B cell (primary cell): ENCODE results near the gene SELENOI. TPM values are rescaled to one million over a fixed set of nuclear protein-coding genes. Genes with fewer than 3 reads are reported as not detected.
"Not testable (repeated sequence)": the region's sequence is repeated elsewhere in the genome, so short reads cannot be mapped to it uniquely, and the experiment has no call there.

Source experiments
- ATAC-seq: fragments of 200-7000 bp; cut with Tn5 transposase; one replicate; pipeline ENCODE4 v1.10.0; 2021; ENCODE audit warnings: low read depth, mild to moderate bottlenecking, moderate number of reproducible peaks, moderate library complexity
- CTCF ChIA-PET: fragments of 350-600 bp; sonication (Branson Sonifier 250); formaldehyde crosslinking; loops from one replicate; lab custom pipeline; 2021; ENCODE audit warnings: antibody characterized with exemption, inconsistent platforms; lab: Charles Lee
- POLR2A ChIA-PET: fragments of 350-600 bp; sonication (Branson Sonifier 250); formaldehyde crosslinking; loops from one replicate; lab custom pipeline; 2021; ENCODE audit warnings: antibody characterized with exemption; lab: Charles Lee
- DNase-seq: peaks from one replicate; pipeline ENCODE4 v3.0.0; 2013
- H2AFZ ChIP-seq: 2 replicates; pipeline ENCODE4 v1.6.1; 2012; ENCODE audit warnings: mild to moderate bottlenecking, low read depth, low read length; ENCODE audit not compliant: insufficient read depth, poor library complexity, severe bottlenecking
- H3K27ac ChIP-seq, 2 donors: 1 replicate in 1 of 2; 2 replicates in 1 of 2; pipeline ENCODE4 v1.5.1; 2012 to 2013; ENCODE audit warnings: low read length in 2 of 2, mild to moderate bottlenecking in 2 of 2, moderate library complexity in 1 of 2
- H3K27me3 ChIP-seq, 4 experiments: fragments of 200-600 bp in 1 of 4; sonication (generic) in 1 of 4; replicated peaks in 1 of 4; 1 replicate in 2 of 4; 2 replicates in 2 of 4; pipeline versions ENCODE4 v1.6.1 to v1.7.0; 2013 to 2016; ENCODE audit warnings: low read length in 3 of 4, mild to moderate bottlenecking in 2 of 4, mixed read lengths in 1 of 4, moderate library complexity in 1 of 4; ENCODE audit not compliant: insufficient read depth in 4 of 4, control insufficient read depth in 3 of 4; ENCODE audit errors: control extremely low read depth in 1 of 4
- H3K36me3 ChIP-seq, 2 experiments: replicated peaks in 1 of 2; 1 replicate in 1 of 2; 2 replicates in 1 of 2; pipeline versions ENCODE4 v1.6.1 to v1.7.1; 2013; ENCODE audit warnings: low read length in 1 of 2; ENCODE audit not compliant: insufficient read depth in 2 of 2, control insufficient read depth in 1 of 2; ENCODE audit errors: control extremely low read depth in 1 of 2, extremely low read depth in 1 of 2
- H3K4me1 ChIP-seq, 2 donors: fragments of 200-600 bp in 1 of 2; sonication (generic) in 1 of 2; 1 replicate in 1 of 2; 2 replicates in 1 of 2; pipeline versions ENCODE4 v1.5.1 to v1.6.1; 2013 to 2017; ENCODE audit warnings: low read length in 2 of 2; ENCODE audit not compliant: control insufficient read depth in 2 of 2, insufficient read depth in 2 of 2
- H3K4me2 ChIP-seq: replicated peaks from 2 replicates; pipeline ENCODE3; 2012; ENCODE audit warnings: mild to moderate bottlenecking, low read depth, low read length; ENCODE audit not compliant: poor library complexity, severe bottlenecking
- H3K4me3 ChIP-seq, 5 experiments: fragments of 200-600 bp in 1 of 5; sonication (generic) in 1 of 5; 1 replicate in 3 of 5; 2 replicates in 2 of 5; pipeline versions ENCODE4 v1.5.1 to v1.7.0; 2011 to 2016; ENCODE audit warnings: low read length in 4 of 5, mild to moderate bottlenecking in 4 of 5, low read depth in 2 of 5, control low read depth in 1 of 5, moderate library complexity in 1 of 5; ENCODE audit not compliant: insufficient read depth in 1 of 5; ENCODE audit errors: control extremely low read depth in 1 of 5, extremely low read depth in 1 of 5
- H3K79me2 ChIP-seq: fragments of 200-600 bp; sonication (generic); one replicate; pipeline ENCODE4 v1.6.0; 2016; ENCODE audit warnings: low read length; ENCODE audit not compliant: control insufficient read depth, insufficient read depth
- H3K9ac ChIP-seq: fragments of 200-600 bp; sonication (generic); 2 replicates; pipeline ENCODE4 v1.6.1; 2017; ENCODE audit warnings: mild to moderate bottlenecking, low read length, moderate library complexity
- H3K9me3 ChIP-seq, 3 donors: one replicate each; pipeline versions ENCODE4 v1.6.1 to v1.7.1; 2013; ENCODE audit warnings: low read length in 2 of 3; ENCODE audit not compliant: control insufficient read depth in 2 of 3, insufficient read depth in 1 of 3; ENCODE audit errors: control extremely low read depth in 1 of 3
- H4K20me1 ChIP-seq: 2 replicates; pipeline ENCODE4 v1.6.0; 2012; ENCODE audit warnings: mild to moderate bottlenecking, low read length; ENCODE audit not compliant: insufficient read depth, control insufficient read depth, poor library complexity, severe bottlenecking
- H3K27ac Mint-ChIP-seq: one replicate; pipeline ENCODE4 v1.8.0; 2021; ENCODE audit warnings: mixed read lengths
- H3K27me3 Mint-ChIP-seq: one replicate; pipeline ENCODE4 v1.8.0; 2021; ENCODE audit warnings: mixed read lengths
- H3K4me1 Mint-ChIP-seq: one replicate; pipeline ENCODE4 v1.8.0; 2021; ENCODE audit warnings: mixed read lengths
- H3K4me3 Mint-ChIP-seq: one replicate; pipeline ENCODE4 v1.8.0; 2021; ENCODE audit warnings: mixed read lengths
- H3K9me3 Mint-ChIP-seq: one replicate; pipeline ENCODE4 v1.8.0; 2022; ENCODE audit warnings: mixed read lengths; ENCODE audit not compliant: insufficient read depth
- EZH2 ChIP-seq: IDR thresholded peaks from 2 replicates; pipeline ENCODE4 v1.6.1; 2012; ENCODE audit warnings: borderline replicate concordance, low read depth, mild to moderate bottlenecking, moderate library complexity, low read length; ENCODE audit not compliant: insufficient read depth, poor library complexity, severe bottlenecking
- WGBS: methylation state at CpG from one replicate; pipeline ENCODE4 v1.1.5; 2013; ENCODE audit warnings: missing lambda C conversion rate; ENCODE audit not compliant: insufficient coverage; 5-methylcytosine and 5-hydroxymethylcytosine counted together
- intact Hi-C: fragments of 100-400 bp; cut with micrococcal nuclease; formaldehyde crosslinking; loops from one replicate; pipeline ENCODE4 v1.10.0; 2022
- polyA plus RNA-seq: library from polyadenylated mRNA; depleted of rRNA; stranded (reverse); fragments of >200 nt; gene quantifications from 2 replicates; pipeline ENCODE4 v1.2.3, GENCODE V29; 2012
- total RNA-seq, 2 donors: library from RNA; stranded (reverse); fragments of 120-200 nt in 1 of 2; gene quantifications; 1 replicate in 1 of 2; 2 replicates in 1 of 2; pipeline versions ENCODE4 v1.2.3 to v1.2.4, GENCODE V29; 2013 to 2022
- TF ChIP-seq, protein P1 (sequence below): fragments of 200-600 bp; IDR thresholded peaks from one replicate; pipeline ENCODE4 v1.8.0; 2022; ENCODE audit warnings: antibody characterized with exemption, mild to moderate bottlenecking

SELENOI gene
- total and polyA plus RNA-seq, 2 donors (not counting 1 experiment from before 2014, with no cell fraction given) = 3.4 to 20.1 TPM

DNA sequence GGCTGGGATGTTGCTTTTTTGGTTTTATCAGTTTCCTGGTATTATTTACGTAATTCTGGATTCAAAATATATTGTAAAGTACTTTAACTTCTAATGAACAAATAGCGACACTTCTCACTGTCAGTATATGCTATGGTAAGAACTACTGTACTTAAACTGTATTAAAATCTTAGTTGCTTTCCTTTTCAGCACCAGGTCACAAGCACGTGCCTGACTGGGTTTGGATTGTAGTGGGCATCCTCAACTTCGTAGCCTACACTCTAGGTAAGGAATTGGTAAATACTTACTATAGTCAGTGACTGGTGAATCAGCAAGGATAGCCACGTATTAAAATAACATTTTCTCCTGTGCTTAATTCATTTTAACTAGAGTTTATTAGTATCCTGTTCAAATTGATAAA lies 21.0 kb downstream of the SELENOI start:
- Mint-ChIP-seq H3K9me3 (no peaks in the 10 kb centered on the region), H3K4me3 (no peak overlapping the region), H3K4me1 (peaks cover 3% of the 10 kb centered on the region), H3K27me3 (no peaks in the 10 kb centered on the region), H3K27ac (no peak overlapping the region)
- peaks cover 0 to 2% (median 0%) of the 10 kb centered on the region in 3 donors for H3K9me3 ChIP-seq
- no peak overlapping the region for H3K9ac ChIP-seq
- H3K36me3 ChIP-seq = peaks cover 11 to 25% of the 10 kb centered on the region in 2 experiments
- no peak for TF ChIP-seq EZH2
- TF ChIP-seq, protein P1, sequence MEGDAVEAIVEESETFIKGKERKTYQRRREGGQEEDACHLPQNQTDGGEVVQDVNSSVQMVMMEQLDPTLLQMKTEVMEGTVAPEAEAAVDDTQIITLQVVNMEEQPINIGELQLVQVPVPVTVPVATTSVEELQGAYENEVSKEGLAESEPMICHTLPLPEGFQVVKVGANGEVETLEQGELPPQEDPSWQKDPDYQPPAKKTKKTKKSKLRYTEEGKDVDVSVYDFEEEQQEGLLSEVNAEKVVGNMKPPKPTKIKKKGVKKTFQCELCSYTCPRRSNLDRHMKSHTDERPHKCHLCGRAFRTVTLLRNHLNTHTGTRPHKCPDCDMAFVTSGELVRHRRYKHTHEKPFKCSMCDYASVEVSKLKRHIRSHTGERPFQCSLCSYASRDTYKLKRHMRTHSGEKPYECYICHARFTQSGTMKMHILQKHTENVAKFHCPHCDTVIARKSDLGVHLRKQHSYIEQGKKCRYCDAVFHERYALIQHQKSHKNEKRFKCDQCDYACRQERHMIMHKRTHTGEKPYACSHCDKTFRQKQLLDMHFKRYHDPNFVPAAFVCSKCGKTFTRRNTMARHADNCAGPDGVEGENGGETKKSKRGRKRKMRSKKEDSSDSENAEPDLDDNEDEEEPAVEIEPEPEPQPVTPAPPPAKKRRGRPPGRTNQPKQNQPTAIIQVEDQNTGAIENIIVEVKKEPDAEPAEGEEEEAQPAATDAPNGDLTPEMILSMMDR = no peak
- H3K79me2 ChIP-seq = peaks cover 8% of the 10 kb centered on the region
- no peaks in the 10 kb centered on the region for H4K20me1 ChIP-seq
- intact Hi-C loops = no loop called here
- no CpG with 5 or more reads among the region's 5 CpGs for WGBS
- no peak overlapping the region for H2AFZ ChIP-seq
- DNase-seq = no peak
- H3K4me1 ChIP-seq = no peaks in the 10 kb centered on the region
- H3K4me2 ChIP-seq = no peak overlapping the region
- H3K27ac ChIP-seq = no peak overlapping the region
- CTCF ChIA-PET = interaction anchor here (1.1 kb wide), 1 partner anchor 476 kb away, joined by 4 read pairs; no protein-coding TSS in a partner anchor
- no peak overlapping the region for H3K4me3 ChIP-seq
- H3K27me3 ChIP-seq = no peaks in the 10 kb centered on the region
- no peak for ATAC-seq
- POLR2A ChIA-PET = no interaction called here

DNA sequence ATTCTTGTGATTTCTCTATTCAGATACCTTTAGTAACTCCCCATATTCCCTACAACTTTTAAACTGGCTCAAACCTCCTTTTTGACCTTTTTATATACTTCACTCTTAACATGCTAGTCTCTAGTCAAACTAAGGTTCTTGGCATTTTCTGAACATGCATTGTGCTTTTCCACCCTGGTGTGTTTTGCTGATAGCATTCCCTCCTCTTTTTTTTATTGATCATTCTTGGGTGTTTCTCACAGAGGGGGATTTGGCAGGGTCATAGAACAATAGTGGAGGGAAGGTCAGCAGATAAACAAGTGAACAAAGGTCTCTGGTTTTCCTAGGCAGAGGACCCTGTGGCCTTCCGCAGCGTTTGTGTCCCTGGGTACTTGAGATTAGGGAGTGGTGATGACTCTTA lies 23.7 kb downstream of the SELENOI start:
- POLR2A ChIA-PET, intact Hi-C loops, H3K4me1 ChIP-seq, H3K4me1 Mint-ChIP-seq, H4K20me1 ChIP-seq, H3K27me3 Mint-ChIP-seq, H3K27ac Mint-ChIP-seq, H3K9ac ChIP-seq, H3K4me3 ChIP-seq, ATAC-seq, H3K4me3 Mint-ChIP-seq, H3K4me2 ChIP-seq, H3K79me2 ChIP-seq, H3K9me3 ChIP-seq, H3K27ac ChIP-seq, CTCF ChIA-PET, H3K27me3 ChIP-seq, H2AFZ ChIP-seq, H3K9me3 Mint-ChIP-seq, DNase-seq: not testable (repeated sequence)
- peaks cover 16 to 31% of the 10 kb centered on the region in 2 experiments for H3K36me3 ChIP-seq
- WGBS = no CpG with 5 or more reads among the region's 2 CpGs

DNA sequence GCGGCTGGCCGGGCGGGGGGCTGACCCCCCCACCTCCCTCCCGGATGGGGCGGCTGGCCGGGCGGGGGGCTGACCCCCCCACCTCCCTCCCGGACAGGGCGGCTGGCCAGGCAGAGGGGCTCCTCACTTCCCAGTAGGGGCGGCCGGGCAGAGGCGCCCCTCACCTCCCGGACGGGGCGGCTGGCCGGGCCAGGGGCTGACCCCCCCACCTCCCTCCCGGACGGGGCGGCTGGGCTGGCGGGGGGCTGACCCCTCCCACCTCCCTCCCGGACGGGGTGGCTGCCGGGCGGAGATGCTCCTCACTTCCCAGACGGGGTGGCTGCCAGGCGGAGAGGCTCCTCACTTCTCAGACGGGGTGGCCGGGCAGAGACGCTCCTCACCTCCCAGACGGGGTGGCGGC lies 25.0 kb downstream of the SELENOI start:
- H3K27me3 Mint-ChIP-seq, POLR2A ChIA-PET, DNase-seq: not testable (repeated sequence)

More for the DNA sequence above, 25.0 kb downstream of the SELENOI start:
- H4K20me1 ChIP-seq, H3K4me2 ChIP-seq, H2AFZ ChIP-seq, H3K4me3 Mint-ChIP-seq, H3K4me1 ChIP-seq, ATAC-seq, H3K79me2 ChIP-seq, H3K9ac ChIP-seq, H3K4me1 Mint-ChIP-seq, H3K9me3 ChIP-seq, H3K9me3 Mint-ChIP-seq, CTCF ChIA-PET, H3K27ac Mint-ChIP-seq, H3K27ac ChIP-seq, H3K27me3 ChIP-seq, intact Hi-C loops, H3K4me3 ChIP-seq: not testable (repeated sequence)
- WGBS = 90% methylated on average over 9 of the region's 31 CpGs
- H3K36me3 ChIP-seq = peaks cover 18 to 41% of the 10 kb centered on the region in 2 experiments
